AG09309 (cell line): ENCODE data around the gene COL18A1.

Experiments used
- DNase-seq: peaks from one replicate; pipeline ENCODE4 v3.0.0-alpha.2; 2010; ENCODE audit warnings: low read depth
- H3K4me3 ChIP-seq: 2 replicates; pipeline ENCODE4 v1.5.1; 2011; ENCODE audit warnings: mild to moderate bottlenecking, low read depth, low read length, moderate library complexity; ENCODE audit not compliant: control insufficient read depth
- TF ChIP-seq, protein P1 (sequence below): IDR thresholded peaks from 2 replicates; pipeline ENCODE4 v1.5.1; 2011; ENCODE audit warnings: mild to moderate bottlenecking, low read depth, low read length, inconsistent platforms; ENCODE audit not compliant: insufficient read depth, control insufficient read depth; ENCODE audit errors: missing control alignments

The COL18A1 gene

GRCh38 chr21:45509566-45510465, 104.9 kb downstream of the COL18A1 start:
- DNase-seq = no peak
- no peak overlapping the region for H3K4me3 ChIP-seq
- TF ChIP-seq, protein P1, sequence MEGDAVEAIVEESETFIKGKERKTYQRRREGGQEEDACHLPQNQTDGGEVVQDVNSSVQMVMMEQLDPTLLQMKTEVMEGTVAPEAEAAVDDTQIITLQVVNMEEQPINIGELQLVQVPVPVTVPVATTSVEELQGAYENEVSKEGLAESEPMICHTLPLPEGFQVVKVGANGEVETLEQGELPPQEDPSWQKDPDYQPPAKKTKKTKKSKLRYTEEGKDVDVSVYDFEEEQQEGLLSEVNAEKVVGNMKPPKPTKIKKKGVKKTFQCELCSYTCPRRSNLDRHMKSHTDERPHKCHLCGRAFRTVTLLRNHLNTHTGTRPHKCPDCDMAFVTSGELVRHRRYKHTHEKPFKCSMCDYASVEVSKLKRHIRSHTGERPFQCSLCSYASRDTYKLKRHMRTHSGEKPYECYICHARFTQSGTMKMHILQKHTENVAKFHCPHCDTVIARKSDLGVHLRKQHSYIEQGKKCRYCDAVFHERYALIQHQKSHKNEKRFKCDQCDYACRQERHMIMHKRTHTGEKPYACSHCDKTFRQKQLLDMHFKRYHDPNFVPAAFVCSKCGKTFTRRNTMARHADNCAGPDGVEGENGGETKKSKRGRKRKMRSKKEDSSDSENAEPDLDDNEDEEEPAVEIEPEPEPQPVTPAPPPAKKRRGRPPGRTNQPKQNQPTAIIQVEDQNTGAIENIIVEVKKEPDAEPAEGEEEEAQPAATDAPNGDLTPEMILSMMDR = peak; percentile 8

DNA sequence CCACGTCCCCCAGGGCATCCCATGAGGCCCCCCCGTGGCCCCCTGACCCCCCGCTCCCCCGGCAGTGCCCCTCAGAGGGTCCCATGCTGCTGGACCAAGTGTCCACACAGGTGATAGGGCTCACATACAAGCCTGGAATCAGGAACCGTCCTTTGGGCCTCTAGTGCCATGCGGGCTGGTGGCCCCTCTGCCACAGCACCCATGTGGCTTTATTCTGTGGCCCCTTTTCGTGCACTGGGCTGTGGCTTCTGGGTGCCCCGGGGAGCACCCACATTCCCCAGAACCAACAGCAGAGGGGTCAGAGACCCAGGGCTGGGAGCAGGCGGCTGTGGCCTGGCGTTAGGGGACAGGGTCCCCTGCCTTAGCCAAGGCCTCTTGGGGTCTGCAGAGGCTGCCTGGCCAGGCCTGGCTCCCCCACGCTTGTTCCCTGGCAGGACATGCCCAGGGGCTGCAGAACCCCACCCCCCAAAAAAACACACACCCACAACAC, 105.5 kb downstream of the COL18A1 start:
- H3K4me3 ChIP-seq = no peak overlapping the region
- TF ChIP-seq, protein P1 = no peak
- no peak for DNase-seq

GRCh38 chr21:45511007-45511406, 106.0 kb downstream of the COL18A1 start:
- TF ChIP-seq, protein P1 = no peak
- no peak overlapping the region for H3K4me3 ChIP-seq
- DNase-seq = no peak

- no peak for DNase-seq
- H3K4me3 ChIP-seq = no peak overlapping the region
- TF ChIP-seq, protein P1 = no peak
These were observed 106.9 kb downstream of the COL18A1 start for GRCh38 chr21:45511661-45512431.

GRCh38 chr21:45512626-45513002, 107.6 kb downstream of the COL18A1 start:
- no peak for DNase-seq
- no peak overlapping the region for H3K4me3 ChIP-seq
- TF ChIP-seq, protein P1 = no peak

- H3K4me3 ChIP-seq = no peak overlapping the region
- TF ChIP-seq, protein P1 = no peak
- DNase-seq = no peak
These were observed 108.2 kb downstream of the COL18A1 start for GRCh38 chr21:45513003-45513717.
